Coronary artery (tissue), 2 donors: ENCODE measurements around the gene PCDH9.

ENCODE experiments used
- DNase-seq: peaks from one replicate; pipeline ENCODE4 v3.0.0-alpha.2; 2017; ENCODE audit warnings: low spot score
- H3K27ac ChIP-seq, 2 donors: fragments of 200-600 bp; sonication (generic); one replicate each; pipeline ENCODE4 v1.5.1; 2016 to 2019
- H3K4me3 ChIP-seq: fragments of 200-600 bp; sonication (generic); 2 replicates; pipeline ENCODE4 v1.5.1; 2016; ENCODE audit warnings: mild to moderate bottlenecking, moderate library complexity
- CTCF ChIP-seq: fragments of 200-600 bp; sonication (generic); IDR thresholded peaks from one replicate; pipeline ENCODE4 v1.5.1; 2019; ENCODE audit warnings: antibody characterized with exemption

PCDH9 gene

GRCh38 chr13:66864627-66865026, 365.5 kb downstream of the PCDH9 start:
- no peak for DNase-seq
- no peak overlapping the region for H3K4me3 ChIP-seq
- TF ChIP-seq CTCF: no peak
- H3K27ac ChIP-seq: no peak overlapping the region

- TF ChIP-seq CTCF: no peak
- Histone ChIP-seq H3K27ac (no peak overlapping the region), H3K4me3 (no peak overlapping the region)
- no peak for DNase-seq
Observed at GRCh38 chr13:66860878-66861417, 369.2 kb downstream of the PCDH9 start.

- no peak overlapping the region for H3K4me3 ChIP-seq
- H3K27ac ChIP-seq: no peak overlapping the region
- no peak for TF ChIP-seq CTCF
- DNase-seq: no peak
Observed at GRCh38 chr13:66859934-66860877, 369.9 kb downstream of the PCDH9 start.

- TF ChIP-seq CTCF: no peak
- H3K4me3 ChIP-seq: no peak overlapping the region
Observed at GRCh38 chr13:66859078-66859477, 371.1 kb downstream of the PCDH9 start.

GRCh38 chr13:66858163-66858562, 372.0 kb downstream of the PCDH9 start:
- no peak for TF ChIP-seq CTCF
- DNase-seq: no peak
- no peak overlapping the region for H3K27ac ChIP-seq
- H3K4me3 ChIP-seq: no peak overlapping the region

More at GRCh38 chr13:66859078-66859477, 371.1 kb downstream of the PCDH9 start:
- no peak for DNase-seq
- no peak overlapping the region for H3K27ac ChIP-seq

GRCh38 chr13:66855131-66855530, 375.0 kb downstream of the PCDH9 start:
- DNase-seq: no peak
- TF ChIP-seq CTCF: no peak
- no peak overlapping the region for H3K4me3 ChIP-seq
- H3K27ac ChIP-seq: no peak overlapping the region

- H3K27ac ChIP-seq: no peak overlapping the region
- DNase-seq: no peak
- no peak overlapping the region for H3K4me3 ChIP-seq
- no peak for TF ChIP-seq CTCF
Observed at GRCh38 chr13:66853564-66853963, 376.6 kb downstream of the PCDH9 start.
